Right lung (tissue), 10 donors: Measurements from ENCODE around the gene MAST3. TPM values are rescaled to one million over a fixed set of nuclear protein-coding genes. Genes with fewer than 3 reads are reported as not detected.

Experiments
- DNase-seq, 2 donors: peaks; one replicate each; pipeline ENCODE4 v3.0.0-alpha.2; 2013
- long read RNA-seq, 8 donors: transcript quantifications; one replicate each; lab custom pipeline, GENCODE V29; 2026
- polyA plus RNA-seq, 5 donors: library from polyadenylated mRNA; unstranded; fragments of 120-200 nt; gene quantifications; one replicate each; pipeline versions ENCODE4 v1.2.1 to v1.2.3, GENCODE V29; 2013; ENCODE audit warnings: inconsistent platforms in 1 of 5, low replicate concordance in 1 of 5; ENCODE audit not compliant: insufficient read length in 5 of 5, insufficient read depth in 1 of 5

MAST3 gene
- 10 to 100 TPM in 1 of 5 donors, 1 to 10 TPM in 4; 3.8 to 10.3 (median 6.1) TPM for polyA plus RNA-seq
- long read RNA-seq, donor 1 = 0 reads
- long read RNA-seq, donor 2 = 0 reads
- long read RNA-seq, donor 3 = 0 reads
- long read RNA-seq, donor 4 = 0 reads
- long read RNA-seq, donor 5 = 0 reads
- long read RNA-seq, donor 6 = 0 reads
- long read RNA-seq, donor 7 = 0 reads
- long read RNA-seq, donor 8 = 0 reads

GRCh38 chr19:18097217-18097992 lies at the start of gene MAST3:
Gene MAST3, plus strand, starts transcription at chr19:18097778. Its CDS starts 15 bp downstream, at chr19:18097793.
- DNase-seq = peak in 1 of 2 donors; percentile 45

- peak; percentile 67 to 68 for DNase-seq
Measured at GRCh38 chr19:18049385-18049784, 48.2 kb upstream of the MAST3 start.

- DNase-seq = no peak
Measured at GRCh38 chr19:18051887-18052286, 45.7 kb upstream of the MAST3 start.

- DNase-seq = no peak
Measured at GRCh38 chr19:18053576-18054219, 43.9 kb upstream of the MAST3 start.

- no peak for DNase-seq
Measured at GRCh38 chr19:18055967-18056366, 41.6 kb upstream of the MAST3 start.

- no peak for DNase-seq
Measured at GRCh38 chr19:18057557-18057956, 40.0 kb upstream of the MAST3 start.

- peak; percentile 77 to 81 for DNase-seq
Measured at GRCh38 chr19:18058208-18059009, 39.2 kb upstream of the MAST3 start.

GRCh38 chr19:18059297-18059696 lies 38.3 kb upstream of the MAST3 start:
- DNase-seq = no peak

GRCh38 chr19:18059902-18060301 lies 37.7 kb upstream of the MAST3 start:
- DNase-seq = no peak

GRCh38 chr19:18060472-18060871 lies 37.1 kb upstream of the MAST3 start:
- no peak for DNase-seq

GRCh38 chr19:18062028-18062427 lies 35.5 kb upstream of the MAST3 start:
- no peak for DNase-seq

- DNase-seq = no peak
Measured at GRCh38 chr19:18063463-18063862, 34.1 kb upstream of the MAST3 start.

- no peak for DNase-seq
Measured at GRCh38 chr19:18065173-18065495, 32.4 kb upstream of the MAST3 start.

- no peak for DNase-seq
Measured at GRCh38 chr19:18068395-18068794, 29.2 kb upstream of the MAST3 start.

GRCh38 chr19:18069383-18069782 lies 28.2 kb upstream of the MAST3 start:
- no peak for DNase-seq

GRCh38 chr19:18070181-18070580 lies 27.4 kb upstream of the MAST3 start:
- DNase-seq = no peak

GRCh38 chr19:18072335-18072734 lies 25.2 kb upstream of the MAST3 start:
- DNase-seq = no peak

GRCh38 chr19:18073197-18073596 lies 24.4 kb upstream of the MAST3 start:
- no peak for DNase-seq

- no peak for DNase-seq
Measured at GRCh38 chr19:18074192-18074591, 23.4 kb upstream of the MAST3 start.

GRCh38 chr19:18083929-18084684 lies 13.5 kb upstream of the MAST3 start:
- DNase-seq = no peak

GRCh38 chr19:18085702-18086457 lies 11.7 kb upstream of the MAST3 start:
- DNase-seq = no peak
